ENCODE results near the gene KCNJ8.
"Not testable (repeated sequence)": the region's sequence is repeated elsewhere in the genome, so short reads cannot be mapped to it uniquely, and the experiment has no call there.

Gene KCNJ8

DNA sequence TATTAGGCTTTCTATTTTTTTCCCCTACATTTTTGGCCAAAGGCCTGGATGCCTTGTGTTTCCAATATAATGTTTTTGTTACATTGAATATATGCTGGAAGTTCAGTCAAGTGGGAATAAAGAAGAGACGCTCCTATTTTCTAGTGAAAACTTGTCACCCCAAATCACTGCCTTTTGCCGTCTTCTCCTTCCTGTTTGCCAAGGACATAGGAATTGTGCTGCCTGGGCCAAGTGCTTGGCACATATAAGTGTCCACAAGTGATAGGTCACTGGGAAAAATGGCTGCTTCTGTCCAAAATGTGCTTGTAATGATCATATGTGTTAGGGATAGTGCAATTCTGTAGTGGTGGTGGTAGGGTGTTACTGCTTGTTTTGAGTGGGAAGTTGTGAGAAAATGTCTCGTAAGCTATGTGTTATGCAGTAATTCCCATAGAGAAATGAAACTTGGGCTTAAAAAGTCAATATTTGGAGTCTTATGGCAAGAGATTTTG is 11.6 kb upstream of the KCNJ8 start:
- DNase-seq (ENCODE audit: low spot score) = no peak

DNA sequence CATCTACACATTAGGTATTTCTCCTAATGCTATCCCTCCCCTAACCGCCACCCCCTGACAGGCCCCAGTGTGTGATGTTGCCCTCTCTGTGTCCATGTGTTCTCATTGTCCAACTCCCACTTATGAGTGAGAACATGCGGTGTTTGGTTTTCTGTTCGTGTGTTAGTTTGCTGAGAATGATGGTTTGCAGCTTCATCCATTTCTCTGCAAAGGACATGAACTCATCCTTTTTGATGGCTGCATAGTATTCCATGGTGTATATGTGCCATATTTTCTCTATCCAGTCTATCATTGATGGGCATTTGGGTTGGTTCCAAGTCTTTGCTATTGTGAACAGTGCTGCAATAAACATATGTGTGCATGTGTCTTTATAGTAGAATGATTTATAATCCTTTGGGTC is 8.2 kb upstream of the KCNJ8 start:
- not testable (repeated sequence) for DNase-seq (ENCODE audit: low spot score)

DNA sequence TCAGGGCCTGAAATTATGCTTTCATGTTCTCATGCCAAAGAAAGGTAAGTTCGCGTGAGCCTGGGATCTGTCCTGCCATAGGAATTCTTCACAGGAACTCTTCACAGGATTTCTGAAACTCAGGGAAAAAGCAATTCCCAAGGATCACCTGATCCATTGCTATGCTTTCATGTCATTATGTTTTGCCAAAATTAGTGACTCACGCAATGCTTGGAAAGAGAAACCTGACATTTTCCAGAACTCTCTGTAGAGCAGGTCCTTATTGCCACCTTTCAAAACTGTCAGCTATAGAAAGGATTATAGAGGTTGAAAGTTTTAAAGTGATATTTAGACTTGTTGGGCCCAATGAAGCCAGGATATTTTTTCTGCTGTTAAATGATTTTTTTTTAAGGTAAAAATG is 6.3 kb upstream of the KCNJ8 start:
- DNase-seq (ENCODE audit: low spot score) = no peak

DNA sequence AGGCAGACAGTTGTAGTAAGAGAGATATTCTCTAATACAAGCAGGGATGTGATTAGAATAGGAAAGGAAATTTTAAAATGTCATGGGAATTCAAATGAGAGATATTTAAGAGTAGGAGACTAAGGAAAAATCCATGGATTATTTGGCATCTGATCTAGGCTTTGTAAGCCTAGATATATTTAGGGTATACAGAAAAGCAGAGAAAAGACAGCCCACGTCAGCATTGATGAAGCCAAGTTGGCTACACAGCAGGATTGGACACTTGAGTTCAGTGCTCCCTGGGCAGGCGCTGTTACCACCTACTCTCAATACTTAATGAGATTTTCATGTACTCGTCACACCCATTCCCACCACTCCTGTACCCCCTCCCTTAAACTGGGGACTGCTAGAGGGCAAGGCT is 1.7 kb upstream of the KCNJ8 start:
- no peak for DNase-seq (ENCODE audit: low spot score)

DNA sequence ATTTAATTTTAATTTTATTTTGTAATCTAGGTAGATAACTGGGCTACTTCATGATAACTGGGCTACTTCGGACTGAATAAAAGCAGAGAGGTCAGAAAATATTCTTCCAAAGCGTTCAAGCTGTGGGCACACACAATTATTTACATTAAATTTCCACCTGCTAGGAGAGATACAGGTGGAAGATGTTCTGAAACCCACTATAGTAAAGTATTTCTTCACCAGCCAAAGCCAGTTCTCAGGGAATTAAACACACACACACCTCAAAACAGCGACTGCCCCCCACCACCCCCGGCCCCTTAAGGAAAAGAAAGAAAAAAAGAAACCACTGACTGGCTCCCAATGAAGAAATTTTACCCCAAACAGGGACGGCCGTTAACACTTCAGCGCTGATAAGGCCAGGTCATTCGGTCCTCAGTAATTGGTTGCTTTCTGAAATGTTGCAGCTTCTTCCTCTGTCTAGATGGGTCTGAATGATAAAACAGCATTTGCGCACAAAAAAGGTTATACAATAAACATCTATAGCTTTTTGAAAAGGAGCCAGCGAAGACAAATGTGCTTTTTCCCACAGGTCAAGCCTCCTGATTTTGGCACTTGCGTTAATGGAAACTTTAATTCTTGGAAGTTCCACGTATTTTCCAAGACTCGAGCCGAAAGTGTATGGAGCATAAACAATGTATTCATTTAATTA is 771 bp upstream of the KCNJ8 start:
- no peak for DNase-seq (ENCODE audit: low spot score)

DNA sequence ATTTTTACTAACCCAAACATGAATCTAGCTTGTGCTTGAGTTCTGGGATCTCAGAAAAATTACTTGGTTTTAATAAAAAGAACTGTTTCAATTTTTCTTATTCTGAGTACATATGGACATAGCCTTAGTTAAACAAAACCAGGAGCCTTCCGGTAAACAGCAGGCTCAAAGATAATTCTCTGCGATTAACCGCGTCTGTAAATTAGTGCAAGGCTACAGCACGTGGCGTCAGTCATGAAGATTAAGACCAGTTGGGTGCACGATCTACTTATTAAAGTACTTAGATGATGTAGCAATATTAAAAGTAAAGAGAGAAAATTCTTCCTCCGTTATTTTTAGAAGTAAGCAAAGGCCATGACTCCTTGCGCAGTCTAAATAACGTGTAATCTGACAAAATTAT is 700 bp downstream of the KCNJ8 start:
- DNase-seq (ENCODE audit: low spot score) = no peak

DNA sequence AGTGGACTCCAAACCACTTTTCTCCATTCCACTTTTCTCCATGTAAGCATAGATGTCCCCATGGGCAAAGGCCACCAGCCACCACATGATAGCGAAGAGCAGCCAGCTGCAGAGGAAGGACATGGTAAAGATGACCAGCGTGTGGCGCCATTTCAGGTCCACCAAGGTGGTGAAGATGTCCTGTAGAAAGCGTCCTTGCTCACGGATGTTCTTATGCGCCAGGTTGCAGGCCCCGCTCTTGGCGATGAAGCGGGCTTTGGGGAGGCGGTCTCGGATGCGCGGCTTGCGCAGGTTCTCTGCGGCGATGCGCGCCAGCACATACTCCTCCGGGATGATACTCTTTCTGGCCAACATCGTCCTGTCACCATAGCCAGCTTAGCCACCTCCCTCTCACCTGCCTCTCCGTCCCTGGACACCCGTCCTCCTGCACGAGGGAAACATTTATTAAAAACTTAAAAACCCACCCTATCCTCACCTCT is 1.2 kb downstream of the KCNJ8 start:
- DNase-seq (ENCODE audit: low spot score) = no peak

DNA sequence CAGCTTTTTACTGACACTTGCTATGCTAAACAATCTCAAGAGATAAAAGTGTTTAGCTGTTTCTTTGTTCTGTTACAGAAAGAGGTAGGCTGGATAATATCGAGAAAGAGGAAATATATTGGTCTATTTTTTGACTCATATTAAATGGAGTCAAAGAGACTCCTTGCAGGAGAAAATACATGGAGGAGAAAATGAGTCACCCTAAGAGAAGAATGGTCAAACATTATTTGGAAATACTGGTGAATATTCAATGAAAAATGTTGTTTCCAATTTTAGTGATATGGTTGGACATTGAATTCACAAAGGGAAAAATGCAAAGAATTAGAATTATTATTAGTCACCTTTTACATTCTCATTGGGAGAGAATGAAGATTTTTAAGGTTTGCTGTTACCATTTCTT is 3.2 kb downstream of the KCNJ8 start:
- no peak for DNase-seq (ENCODE audit: low spot score)

DNA sequence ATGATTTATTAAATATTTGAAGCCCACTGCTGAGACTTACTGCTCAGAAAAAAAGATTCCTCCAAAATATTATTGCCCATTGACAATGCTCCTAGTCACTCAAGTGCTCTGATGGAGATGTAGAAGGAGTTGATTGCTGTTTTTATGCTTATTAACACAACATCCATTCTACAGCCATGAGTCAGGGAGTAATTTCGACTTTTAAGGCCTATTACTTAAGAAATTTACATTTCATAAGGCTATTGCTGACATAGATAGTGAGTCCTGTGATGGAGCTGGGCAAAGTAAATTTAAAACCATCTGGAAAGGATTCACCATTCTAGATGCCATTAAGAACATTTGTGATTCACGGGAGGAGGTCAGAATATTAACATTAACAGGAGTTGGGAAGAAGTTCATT is 5.2 kb downstream of the KCNJ8 start:
- no peak for DNase-seq (ENCODE audit: low spot score)

DNA sequence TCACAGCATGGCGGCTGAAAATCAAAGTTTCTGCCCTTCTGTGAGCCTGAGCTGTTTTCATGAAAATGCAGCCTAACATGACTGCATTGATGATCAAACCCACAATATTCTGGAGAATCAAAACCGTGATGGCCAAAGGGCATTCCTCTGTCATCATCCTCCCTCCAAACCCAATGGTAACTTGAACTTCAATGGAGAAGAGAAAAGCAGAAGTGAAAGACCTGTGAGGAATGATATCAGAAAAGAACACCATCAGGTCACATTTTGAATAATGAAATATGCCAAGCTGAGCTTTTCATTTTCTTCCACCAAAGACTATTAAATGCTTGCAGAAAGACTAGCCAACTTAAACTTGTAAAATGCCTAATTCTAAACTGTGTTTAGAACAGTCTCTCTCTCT is 8.1 kb downstream of the KCNJ8 start:
- no peak for DNase-seq (ENCODE audit: low spot score)

DNA sequence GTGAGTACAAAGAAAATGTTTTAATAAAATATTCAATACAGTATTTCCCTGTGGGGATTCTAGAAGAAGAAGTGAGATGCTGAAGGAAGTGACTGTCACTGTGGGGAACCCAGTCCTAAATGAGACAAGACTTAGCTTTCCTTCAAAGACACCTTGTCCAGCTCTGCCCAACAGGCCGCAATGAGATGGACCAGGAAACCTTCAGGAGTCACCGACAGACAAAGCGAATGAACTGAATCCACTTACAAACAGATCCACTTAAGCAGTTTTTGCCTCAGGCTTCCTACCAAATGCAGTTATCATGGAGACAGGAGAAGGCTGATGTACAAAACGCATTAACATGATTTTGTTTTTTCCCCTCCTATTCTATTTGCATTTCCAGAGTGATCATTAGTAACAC is 9.6 kb downstream of the KCNJ8 start:
- DNase-seq (ENCODE audit: low spot score) = no peak

DNA sequence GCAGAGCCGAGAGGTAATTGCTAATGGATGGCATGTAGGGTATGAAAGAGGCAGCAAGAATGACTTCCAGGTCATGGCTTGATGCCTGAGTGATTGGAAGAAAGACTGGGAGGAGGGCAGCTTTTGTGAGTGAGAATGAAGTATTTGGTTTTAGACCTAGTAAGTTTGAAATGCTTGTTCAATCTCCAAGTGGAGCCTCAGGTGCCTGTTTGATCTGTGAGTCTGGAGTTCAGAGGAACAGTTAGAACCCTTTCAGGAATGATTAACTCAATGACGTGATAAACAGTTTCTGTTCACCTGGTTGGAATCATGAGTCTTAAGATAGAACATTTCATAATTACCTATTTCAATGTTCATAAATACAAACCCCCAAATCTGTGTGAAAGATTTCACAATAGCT is 10.4 kb downstream of the KCNJ8 start:
- DNase-seq (ENCODE audit: low spot score) = no peak

DNA sequence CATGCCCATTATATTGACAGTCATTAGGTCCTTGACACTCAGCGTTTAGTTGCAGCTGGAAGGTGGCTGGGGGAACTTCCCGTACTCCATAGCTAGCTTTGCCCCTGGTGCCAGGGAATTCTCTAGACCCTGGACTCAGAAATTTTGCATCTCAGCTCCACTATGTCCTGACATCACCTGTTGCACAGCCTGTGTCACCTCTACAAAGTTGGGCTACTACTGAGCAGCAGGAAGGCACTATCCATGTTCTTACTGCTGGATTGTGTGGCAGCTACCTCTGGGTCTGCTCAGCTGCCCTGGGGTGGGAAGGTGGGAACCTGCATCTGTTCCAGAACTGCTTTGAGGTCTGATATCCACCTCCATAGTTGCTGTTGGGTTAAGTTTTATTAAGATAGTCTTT is 11.0 kb downstream of the KCNJ8 start:
- DNase-seq (ENCODE audit: low spot score) = no peak

DNA sequence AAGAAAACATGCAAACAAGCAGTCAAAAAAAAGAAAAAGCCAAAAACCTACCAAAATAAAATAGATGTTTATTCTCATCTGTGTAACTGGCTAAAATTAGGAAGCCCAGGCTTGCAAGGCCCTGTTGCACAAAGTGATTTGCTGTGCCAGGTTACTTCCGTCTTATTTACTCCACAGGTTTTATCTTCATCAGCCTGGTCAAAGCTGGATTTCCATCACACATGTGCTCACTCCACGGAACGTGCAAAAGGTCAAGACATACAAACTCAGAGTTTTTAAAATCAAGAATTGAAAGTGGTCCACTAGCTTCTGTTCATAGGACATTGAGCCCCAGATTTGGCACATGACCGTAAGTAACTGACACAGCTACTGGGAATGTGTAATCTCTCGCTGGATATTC is 14.8 kb downstream of the KCNJ8 start:
- DNase-seq (ENCODE audit: low spot score) = no peak

DNA sequence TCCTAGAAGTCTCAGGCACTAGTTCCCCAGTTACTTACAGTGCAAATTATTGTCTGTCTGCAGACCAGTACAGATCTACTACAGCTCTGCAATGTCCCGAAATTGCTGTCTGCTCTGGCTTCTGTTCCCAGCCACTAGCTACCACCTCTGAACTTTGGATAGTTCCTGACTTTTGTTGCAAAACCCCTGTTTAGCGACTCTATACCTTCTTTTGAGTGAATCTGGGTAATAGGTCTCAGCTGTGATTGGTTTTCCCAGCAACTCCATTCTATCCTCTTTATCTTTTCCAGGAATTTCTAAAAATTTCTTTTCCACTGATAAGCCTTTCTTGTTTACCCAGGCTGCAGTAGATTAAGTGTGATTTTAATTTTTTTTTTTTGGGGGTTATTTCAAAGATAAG is 16.8 kb downstream of the KCNJ8 start:
- DNase-seq (ENCODE audit: low spot score) = no peak

DNA sequence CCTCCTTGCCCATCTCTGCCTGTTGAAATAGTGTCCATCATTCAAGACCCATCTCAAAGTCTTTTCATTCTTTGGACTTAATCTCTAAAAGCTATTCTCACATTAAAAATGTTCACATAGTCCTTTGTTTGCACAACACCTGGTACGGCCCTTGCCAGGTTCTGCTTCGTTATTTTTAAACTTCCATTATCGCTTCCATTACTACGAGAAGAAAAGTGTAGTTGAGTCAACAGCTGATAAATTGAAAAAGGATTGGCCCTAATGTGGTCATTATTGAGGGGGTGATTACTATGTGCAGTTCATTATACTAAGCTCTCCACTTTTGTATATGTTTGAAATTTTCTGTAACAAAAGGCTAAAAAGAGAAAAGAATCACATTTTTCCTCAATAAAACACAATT is 17.8 kb downstream of the KCNJ8 start:
- DNase-seq (ENCODE audit: low spot score) = no peak

DNA sequence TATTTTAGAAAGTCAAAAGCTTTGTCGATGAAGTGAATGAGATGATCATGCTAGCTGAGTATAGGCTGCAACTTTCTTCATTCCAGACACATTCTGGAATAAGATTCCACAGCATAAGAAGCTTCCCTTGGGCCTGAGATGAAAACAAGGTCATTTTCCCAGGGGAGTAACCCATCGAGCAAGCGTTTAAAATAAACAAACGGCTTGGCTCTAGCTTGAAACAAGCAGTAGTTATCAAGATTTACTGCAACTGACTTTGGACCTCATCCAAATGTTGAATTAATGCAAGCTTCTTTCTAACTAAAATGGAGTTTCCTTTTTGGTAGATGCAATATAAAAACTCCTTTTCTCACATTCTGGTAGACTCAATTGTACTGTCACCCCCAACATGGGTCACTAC is 23.0 kb downstream of the KCNJ8 start:
- DNase-seq (ENCODE audit: low spot score) = no peak

DNA sequence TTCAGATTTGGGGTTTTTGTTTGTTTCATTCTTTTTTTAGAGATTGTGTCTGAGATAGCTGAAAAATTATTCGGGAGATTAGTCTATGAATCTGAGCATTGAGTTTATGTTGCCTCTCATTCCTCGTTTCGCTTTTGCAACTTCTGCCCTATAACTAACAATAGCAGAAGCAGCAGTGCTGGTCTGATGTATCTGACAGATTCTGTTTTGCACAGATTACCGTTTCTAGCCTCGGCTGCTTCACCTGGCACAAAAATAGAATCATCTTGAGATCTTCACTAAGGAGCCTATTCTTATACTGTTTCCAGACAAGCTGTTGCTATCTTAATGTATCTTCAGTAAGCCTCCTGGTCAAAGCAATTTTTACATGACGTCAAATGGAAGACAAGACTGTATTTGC is 29.2 kb downstream of the KCNJ8 start:
- DNase-seq (ENCODE audit: low spot score) = no peak

DNA sequence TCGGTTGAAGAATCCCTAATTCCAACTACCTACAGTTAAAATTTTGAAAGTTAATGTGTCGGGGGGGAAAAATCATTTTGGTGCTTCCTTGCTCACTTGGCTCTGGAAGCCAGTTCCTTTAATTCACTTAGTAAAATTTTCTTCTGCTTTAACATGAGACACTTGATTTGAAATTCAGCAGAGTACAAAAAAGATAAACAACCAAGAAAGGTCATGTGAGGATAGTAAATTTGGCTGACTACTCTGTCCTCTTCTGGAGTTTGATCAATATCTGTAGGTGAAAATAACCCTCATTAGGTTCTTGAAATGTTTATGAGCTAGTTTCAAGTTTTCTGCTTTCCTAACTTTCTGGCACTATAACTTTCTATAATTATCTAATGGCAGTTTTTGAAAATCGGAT is 43.4 kb downstream of the KCNJ8 start:
- no peak for DNase-seq (ENCODE audit: low spot score)

DNA sequence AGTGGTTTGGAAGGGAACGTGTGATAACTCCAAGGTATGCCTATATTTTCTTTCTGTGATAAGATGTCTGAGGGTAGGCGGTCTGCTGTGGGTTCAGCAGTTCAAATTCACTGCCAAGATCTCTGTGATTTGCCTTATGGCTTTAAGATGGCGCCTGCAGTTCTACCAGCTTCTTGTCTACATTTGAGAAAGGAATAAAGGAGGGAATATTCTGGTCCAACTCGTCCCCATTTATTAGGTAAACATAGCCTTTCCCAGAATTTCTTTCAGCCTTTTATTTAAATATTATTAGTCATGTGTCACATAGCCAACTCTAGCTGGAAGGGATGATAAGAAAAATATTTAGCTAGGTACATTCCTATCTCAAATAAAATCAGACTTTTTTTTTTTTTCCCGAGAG is 48.8 kb downstream of the KCNJ8 start:
- no peak for DNase-seq (ENCODE audit: low spot score)

DNA sequence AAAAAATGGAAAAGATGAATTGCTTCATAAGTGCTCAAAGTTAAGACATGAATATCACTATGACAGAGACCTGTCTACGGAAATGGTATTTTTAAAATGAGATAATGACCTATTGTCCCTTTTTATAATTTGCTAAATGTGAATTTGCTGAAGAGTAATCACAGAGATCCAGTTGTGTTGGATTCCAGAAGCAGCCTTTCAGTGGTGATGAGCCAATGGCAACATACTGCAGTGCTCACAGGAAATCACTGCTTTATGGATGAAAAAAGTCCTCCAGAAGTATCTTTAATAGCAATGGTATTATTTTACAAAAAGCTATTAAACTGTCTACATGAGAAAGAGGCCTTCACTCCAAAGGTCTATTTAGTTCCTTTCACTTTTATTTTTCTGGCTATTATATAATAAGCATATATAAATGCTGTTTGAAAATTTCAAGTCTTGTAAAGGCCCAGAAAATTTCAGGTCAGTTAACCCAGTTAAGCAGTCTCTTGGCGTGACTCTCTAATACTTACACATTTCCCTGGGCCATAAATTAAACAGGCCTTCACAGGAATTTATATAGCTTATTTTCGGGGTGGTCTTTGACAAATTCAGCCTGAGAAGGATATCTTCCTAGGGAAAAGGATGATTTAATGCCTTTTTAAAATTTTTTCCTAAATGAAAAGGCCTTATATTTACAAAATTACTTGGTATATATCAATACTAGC is 55.4 kb downstream of the KCNJ8 start:
- no peak for DNase-seq (ENCODE audit: low spot score)

DNA sequence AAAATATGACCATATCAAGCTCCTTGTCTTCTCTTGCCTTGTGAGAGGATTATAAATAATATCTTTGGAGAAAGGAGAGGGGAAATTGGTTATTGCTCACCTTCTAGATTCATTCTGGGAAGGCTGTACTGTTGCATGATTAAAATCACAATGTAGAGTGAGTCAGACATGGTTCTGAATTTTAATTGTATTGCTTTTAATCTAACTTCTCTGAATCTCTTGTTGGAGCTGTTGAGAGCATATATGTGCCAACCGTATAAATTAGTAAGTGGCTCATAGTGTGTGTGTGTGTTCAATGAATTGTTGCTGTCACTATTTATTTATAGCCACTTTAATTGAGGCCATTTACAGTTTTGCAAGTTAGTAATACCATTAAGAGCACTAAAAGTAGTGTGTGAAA is 56.1 kb downstream of the KCNJ8 start:
- DNase-seq (ENCODE audit: low spot score) = no peak

DNA sequence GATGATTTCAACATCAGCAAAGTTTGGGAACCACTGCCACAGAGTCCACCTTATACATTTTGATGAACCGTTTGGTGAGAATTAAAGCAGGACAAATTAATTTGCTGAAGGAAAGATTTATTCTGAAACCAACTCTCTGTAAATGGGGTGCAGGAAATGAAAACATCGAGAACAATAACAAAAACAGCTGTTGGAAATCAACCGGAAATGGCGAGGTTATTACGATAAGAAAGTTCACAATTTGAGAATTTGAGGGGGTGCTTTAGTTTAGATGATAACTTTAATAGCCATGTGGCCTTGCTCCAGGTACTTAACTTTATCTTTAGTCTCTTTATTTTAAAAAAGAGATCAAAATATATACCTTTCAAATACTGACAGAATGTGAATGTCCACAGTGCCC is 56.7 kb downstream of the KCNJ8 start:
- no peak for DNase-seq (ENCODE audit: low spot score)

DNA sequence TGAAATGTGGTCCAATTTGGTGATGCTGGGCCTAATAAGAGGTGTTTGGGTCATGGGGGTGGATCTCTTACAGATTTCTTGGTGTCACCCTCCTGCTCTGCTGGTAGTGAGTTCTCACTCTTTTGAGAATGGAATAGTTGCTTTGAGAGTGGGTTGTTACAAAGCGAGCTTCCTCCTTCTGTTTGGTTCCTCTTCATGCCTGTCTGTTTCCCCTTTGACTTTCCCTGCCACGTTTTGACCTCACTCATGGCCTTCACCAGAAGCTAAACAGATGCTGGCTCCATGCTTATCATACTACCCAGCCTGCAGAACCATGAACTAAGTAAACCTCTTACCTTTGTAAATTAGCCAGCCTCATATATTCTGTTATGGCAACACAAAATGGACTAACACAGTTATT is 59.1 kb downstream of the KCNJ8 start:
- no peak for DNase-seq (ENCODE audit: low spot score)
